WI38 (cell line): ENCODE data around the gene GRK4.

Experiments
- H3K4me3 ChIP-seq: 2 replicates; pipeline ENCODE4 v1.5.1; 2011; ENCODE audit warnings: low read depth, mild to moderate bottlenecking, control low read depth, low read length
- CTCF ChIP-seq: IDR thresholded peaks from 2 replicates; pipeline ENCODE4 v1.5.1; 2012; ENCODE audit warnings: low read depth, mild to moderate bottlenecking, control low read depth, low read length

The GRK4 gene

DNA sequence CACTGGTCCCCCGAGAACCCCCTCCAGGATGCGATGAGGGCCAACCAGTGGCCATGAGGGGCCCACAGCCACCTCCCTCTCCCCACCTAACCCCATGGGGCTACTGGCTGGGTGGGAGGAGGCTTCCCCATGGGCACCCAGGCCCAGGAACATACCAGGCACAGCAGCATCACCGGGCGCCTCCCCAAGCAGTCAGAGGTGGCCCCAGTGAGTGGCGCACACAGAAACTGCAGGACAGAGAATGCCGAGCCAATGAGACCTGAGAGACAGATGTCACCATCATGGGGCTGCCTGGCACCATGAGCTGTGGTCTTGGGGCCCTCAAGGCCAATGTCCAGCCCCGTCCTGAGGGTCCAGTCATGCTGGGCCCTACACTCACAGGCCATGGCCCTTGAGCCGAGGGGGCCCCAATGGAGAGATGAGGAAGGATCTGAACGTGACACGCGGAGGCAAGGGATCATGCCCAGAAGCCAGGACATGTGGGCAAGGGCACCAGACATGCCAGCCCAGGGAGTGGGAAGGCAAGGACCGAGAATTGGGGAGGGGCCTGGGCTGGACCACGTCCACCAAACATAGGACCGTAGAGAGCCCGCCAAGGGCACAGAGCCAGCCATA lies 30.3 kb upstream of the GRK4 start:
- H3K4me3 ChIP-seq, result peak overlapping the region; percentile 58
- no peak for TF ChIP-seq CTCF

DNA sequence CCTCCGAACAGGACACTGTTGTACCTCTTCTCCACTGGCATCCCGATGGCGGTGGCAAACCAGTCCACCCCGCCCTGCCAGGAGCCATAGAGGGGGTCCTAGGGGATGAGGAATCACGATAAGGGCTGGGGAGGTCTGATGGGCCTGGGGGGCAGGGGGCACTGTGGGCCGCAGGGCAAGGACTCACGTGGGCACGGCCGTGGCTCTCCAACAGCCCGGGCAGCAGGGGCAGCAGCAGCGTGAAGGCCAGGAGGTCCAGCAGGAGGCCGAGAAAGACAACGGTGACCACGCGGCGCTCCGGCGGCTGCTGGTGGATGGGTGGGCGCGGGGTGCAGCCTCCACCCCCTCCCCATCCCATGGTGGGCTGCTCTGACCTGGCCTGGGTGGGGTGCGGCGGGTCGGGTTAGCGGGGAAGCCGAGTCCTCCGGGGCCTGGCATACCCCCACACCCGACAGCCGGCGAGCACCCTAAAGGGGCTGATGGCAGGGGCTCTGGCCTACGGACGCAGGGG lies 29.8 kb upstream of the GRK4 start:
- TF ChIP-seq CTCF, result no peak
- H3K4me3 ChIP-seq, result peak overlapping the region; percentile 58

- TF ChIP-seq CTCF, result no peak
Measured at GRCh38 chr4:2934077-2934812, 29.1 kb upstream of the GRK4 start.

DNA sequence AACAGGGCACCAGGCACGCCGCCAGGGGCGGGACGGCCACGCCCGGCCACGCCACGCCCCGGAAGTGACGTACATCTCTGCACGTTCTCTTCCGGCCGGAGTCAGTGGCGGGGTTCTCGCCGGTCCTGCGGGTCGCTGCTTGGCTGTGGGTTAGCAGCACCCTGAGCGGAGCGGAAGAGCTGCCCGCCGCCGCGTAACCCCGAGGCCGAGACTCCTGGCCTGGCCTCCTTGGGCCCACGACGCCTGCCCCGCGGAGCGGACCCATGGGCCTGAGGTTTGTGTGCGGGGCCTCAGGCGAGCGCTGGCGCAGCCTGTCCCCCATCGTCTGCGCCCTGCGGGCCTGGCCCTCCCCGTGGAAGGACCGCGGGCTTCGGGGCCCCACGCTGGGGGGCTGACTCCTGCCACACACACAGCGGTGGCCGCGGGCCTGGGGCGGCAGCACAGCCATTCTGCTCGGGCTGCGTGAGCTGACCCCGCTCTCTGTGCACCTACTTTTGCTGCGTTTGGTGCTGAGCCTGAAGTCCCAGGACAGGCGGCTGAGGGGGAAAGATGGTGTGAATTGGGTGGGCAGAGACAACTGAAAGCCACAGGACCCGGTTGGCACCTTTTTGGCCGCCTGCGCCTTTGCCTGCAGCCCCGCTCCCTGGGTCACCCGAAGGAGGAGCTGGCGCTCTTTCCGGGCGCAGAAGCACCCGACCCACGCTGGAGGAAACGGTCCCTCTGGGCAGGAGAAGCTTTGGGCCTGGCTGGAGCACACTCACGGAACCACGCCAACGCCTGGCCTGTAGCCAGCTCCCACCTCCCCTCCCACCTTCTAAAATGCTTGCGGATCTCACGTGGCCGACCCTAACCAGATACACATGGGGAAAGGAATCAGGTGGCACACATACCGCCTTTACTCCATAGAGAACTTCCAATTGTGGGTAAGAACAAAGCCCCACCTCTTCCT lies 28.3 kb upstream of the GRK4 start:
- H3K4me3 ChIP-seq, result peak overlapping the region; percentile 83
- TF ChIP-seq CTCF, result no peak

More at GRCh38 chr4:2934077-2934812, 29.1 kb upstream of the GRK4 start:
- H3K4me3 ChIP-seq, result peak overlapping the region; percentile 83

DNA sequence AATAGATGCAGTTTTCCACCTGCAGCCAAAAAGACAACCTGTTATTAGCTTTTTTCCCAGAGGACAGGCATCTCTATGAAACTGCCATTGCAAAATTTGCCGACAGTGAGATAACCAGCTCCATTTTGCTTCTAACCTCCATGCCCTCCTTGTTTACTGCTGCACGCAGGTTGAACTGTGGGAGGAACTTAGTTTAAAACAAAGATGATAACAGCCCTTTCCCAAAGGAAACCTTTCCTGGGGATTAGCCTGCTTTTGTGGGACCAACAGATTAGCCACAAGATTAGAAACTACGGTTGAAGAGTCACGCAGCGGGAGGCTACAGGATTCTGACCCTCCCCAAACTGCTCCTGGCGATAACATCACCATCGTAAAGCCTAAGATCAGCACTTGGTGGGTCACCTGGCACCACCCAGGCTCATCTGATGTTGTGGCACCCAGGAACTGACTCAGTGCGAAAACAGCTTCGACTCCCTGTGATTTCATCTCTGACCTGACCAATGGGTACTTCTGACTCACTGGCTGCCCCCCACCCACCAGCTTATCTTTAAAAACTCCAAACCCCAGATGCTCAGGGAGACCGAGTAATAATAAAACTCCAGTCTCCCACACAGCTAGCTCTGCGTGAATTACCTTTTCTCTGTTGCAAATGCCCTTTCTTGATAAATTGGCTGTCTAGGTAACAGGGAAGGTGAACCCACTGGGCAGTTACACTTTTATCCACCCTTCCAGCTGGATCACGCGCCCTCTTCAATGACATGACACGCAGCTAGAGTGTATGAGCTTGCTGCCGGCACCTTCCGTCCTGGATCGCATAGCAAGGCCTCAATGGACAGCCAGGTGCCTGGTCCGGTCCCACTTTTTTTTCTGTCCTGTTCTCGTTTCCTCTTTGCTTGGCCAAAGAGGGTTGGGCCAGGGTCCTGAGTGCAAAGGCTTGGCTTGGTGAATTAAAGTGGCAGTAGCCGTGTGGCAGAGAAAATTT lies 27.3 kb upstream of the GRK4 start:
- no peak for TF ChIP-seq CTCF
- H3K4me3 ChIP-seq, result peak overlapping the region; percentile 83

- H3K4me3 ChIP-seq, result no peak overlapping the region
- no peak for TF ChIP-seq CTCF
Measured at GRCh38 chr4:2936773-2937145, 26.6 kb upstream of the GRK4 start.
